HepG2 (cell line): ENCODE measurements around the gene GATAD2B. TPM values are rescaled to one million over a fixed set of nuclear protein-coding genes. Genes with fewer than 3 reads are reported as not detected.
A peak's percentile ranks its signal among the peaks of the same experiment; 100 is the strongest.

Source experiments
- ATAC-seq: fragments of 200-7000 bp; cut with Tn5 transposase; 3 replicates; pipeline ENCODE4 v1.9.1; 2020; ENCODE audit warnings: mild to moderate bottlenecking, moderate library complexity
- BruUV-seq: library from RNA; stranded (reverse); fragments of 400-500 nt; replicated peaks from 2 replicates; lab custom pipeline; 2021; lab: Mats Ljungman, UMichigan
- CTCF ChIA-PET: fragments of 300-600 bp; formaldehyde crosslinking; extraction: SDS; loops from one replicate; lab custom pipeline; 2021; ENCODE audit warnings: low total read pairs, inconsistent platforms, low intra/inter-chr PET ratio; lab: Yijun Ruan, JAX
- POLR2A ChIA-PET: fragments of 350-600 bp; sonication (Branson Sonifier 250); formaldehyde crosslinking; loops from one replicate; lab custom pipeline; 2020; ENCODE audit warnings: antibody characterized with exemption, inconsistent platforms; lab: Yijun Ruan, JAX
- DNase-seq: peaks from one replicate; pipeline ENCODE4 v3.0.0-alpha.2; 2015; ENCODE audit warnings: low spot score
- FAIRE-seq: peaks from 3 replicates; lab custom pipeline; 2011; peaks lifted over from hg19 to GRCh38; lab: Jason Lieb, UNC
- H2AFZ ChIP-seq: one replicate; pipeline ENCODE4 v1.6.1; 2011; ENCODE audit warnings: low read length, inconsistent platforms
- H3K27ac ChIP-seq: fragments of 300-600 bp; 3 replicates; pipeline ENCODE4 v1.8.0; 2011; ENCODE audit warnings: mixed run types, mild to moderate bottlenecking, mixed read lengths, low read length, inconsistent platforms; ENCODE audit not compliant: insufficient read depth; ENCODE audit errors: extremely low read length
- H3K27me3 ChIP-seq, 2 experiments: fragments of 200-600 bp in 1 of 2; 2 replicates in 1 of 2; 3 replicates in 1 of 2; pipeline versions ENCODE4 v1.6.0 to v1.8.0; 2011; ENCODE audit warnings: low read length in 2 of 2, mild to moderate bottlenecking in 2 of 2, moderate library complexity in 2 of 2, inconsistent platforms in 1 of 2; ENCODE audit not compliant: insufficient read depth in 2 of 2, control insufficient read depth in 1 of 2
- H3K36me3 ChIP-seq, 2 experiments: fragments of 200-600 bp in 1 of 2; replicated peaks in 1 of 2; 2 replicates in 1 of 2; 3 replicates in 1 of 2; pipeline versions ENCODE4 v1.5.1 to v1.8.0; 2011; ENCODE audit warnings: low read length in 2 of 2, inconsistent platforms in 1 of 2; ENCODE audit not compliant: insufficient read depth in 2 of 2, control insufficient read depth in 1 of 2
- H3K4me1 ChIP-seq: 2 replicates; pipeline ENCODE4 v1.5.1; 2012; ENCODE audit warnings: low read length, inconsistent platforms; ENCODE audit not compliant: insufficient read depth
- H3K4me2 ChIP-seq: 2 replicates; pipeline ENCODE4 v1.6.0; 2011; ENCODE audit warnings: low read depth, low read length, inconsistent platforms
- H3K4me3 ChIP-seq, 3 experiments: fragments of 200-600 bp in 1 of 3; sonication (generic), shearing (Covaris generic) in 1 of 3; replicated peaks in 1 of 3; 2 replicates each; pipeline ENCODE4 v1.5.1; 2011 to 2016; ENCODE audit warnings: low read length in 3 of 3, inconsistent platforms in 2 of 3, low read depth in 2 of 3, mild to moderate bottlenecking in 2 of 3, control low read depth in 1 of 3, mixed read lengths in 1 of 3; ENCODE audit not compliant: insufficient read depth in 1 of 3
- H3K79me2 ChIP-seq: one replicate; pipeline ENCODE4 v1.6.1; 2011; ENCODE audit warnings: low read length, inconsistent platforms; ENCODE audit not compliant: insufficient read depth
- H3K9ac ChIP-seq: 2 replicates; pipeline ENCODE4 v1.6.0; 2011; ENCODE audit warnings: mild to moderate bottlenecking, low read depth, low read length, inconsistent platforms; ENCODE audit not compliant: insufficient read depth
- H3K9me3 ChIP-seq: 2 replicates; pipeline ENCODE4 v1.5.1; 2012; ENCODE audit warnings: mild to moderate bottlenecking, low read length
- H4K20me1 ChIP-seq: 2 replicates; pipeline ENCODE4 v1.6.0; 2011; ENCODE audit warnings: inconsistent platforms, mild to moderate bottlenecking, low read length, moderate library complexity; ENCODE audit not compliant: insufficient read depth
- AFF4 ChIP-seq: sonication (generic); formaldehyde crosslinking; IDR thresholded peaks from 2 replicates; pipeline ENCODE4 v1.4.0; 2020; ENCODE audit warnings: missing genetic modification reagents
- ATF7-NPFF ChIP-seq: sonication (generic); formaldehyde crosslinking; IDR thresholded peaks from 2 replicates; pipeline ENCODE4 v1.8.1; 2023; ENCODE audit warnings: mild to moderate bottlenecking, low read depth, missing genetic modification reagents, moderate library complexity
- CHCHD3 ChIP-seq: sonication (generic); formaldehyde crosslinking; IDR thresholded peaks from 2 replicates; pipeline ENCODE4 v1.8.0; 2022; ENCODE audit warnings: mild to moderate bottlenecking, missing genetic modification reagents, moderate library complexity
- CREB1 ChIP-seq, 2 experiments: fragments of 450-650 bp in 1 of 2; IDR thresholded peaks; 2 replicates each; pipeline ENCODE4 v1.6.1; 2016 to 2017; ENCODE audit warnings: control low read depth in 1 of 2, mild to moderate bottlenecking in 1 of 2, missing compliant biosample characterization in 1 of 2, missing genetic modification characterization in 1 of 2
- DR1 ChIP-seq: sonication (generic); formaldehyde crosslinking; IDR thresholded peaks from 2 replicates; pipeline ENCODE4 v1.8.0; 2021; ENCODE audit warnings: mild to moderate bottlenecking, missing genetic modification reagents, inconsistent platforms
- PHF21A ChIP-seq: sonication (generic); formaldehyde crosslinking; IDR thresholded peaks from 2 replicates; pipeline ENCODE4 v1.5.0; 2020; ENCODE audit warnings: mild to moderate bottlenecking, missing genetic modification reagents
- POLR2G ChIP-seq: fragments of 200-400 bp; formaldehyde crosslinking; IDR thresholded peaks from 2 replicates; pipeline ENCODE4 v1.6.1; 2018; ENCODE audit warnings: mild to moderate bottlenecking, low read depth, low read length, moderate library complexity
- PRDM4 ChIP-seq: sonication (generic); formaldehyde crosslinking; IDR thresholded peaks from 2 replicates; pipeline ENCODE4 v1.9.0; 2021; ENCODE audit warnings: missing genetic modification reagents, borderline replicate concordance
- YY1 ChIP-seq: IDR thresholded peaks from 2 replicates; pipeline ENCODE4 v1.6.1; 2011; ENCODE audit warnings: low read length, low read depth, moderate library complexity, mild to moderate bottlenecking; ENCODE audit not compliant: insufficient read depth, insufficient replicate concordance
- ZBTB38 ChIP-seq: sonication (generic); formaldehyde crosslinking; IDR thresholded peaks from 2 replicates; pipeline ENCODE4 v1.5.1; 2020; ENCODE audit warnings: mild to moderate bottlenecking, missing genetic modification reagents
- ZFP36 ChIP-seq: fragments of 150-350 bp; IDR thresholded peaks from 2 replicates; pipeline ENCODE4 v1.6.1; 2018; ENCODE audit warnings: borderline replicate concordance, low read length, low read depth; ENCODE audit not compliant: partially characterized antibody
- ZNF546 ChIP-seq: sonication (generic); formaldehyde crosslinking; conservative IDR thresholded peaks from 2 replicates; pipeline ENCODE4 v1.8.1; 2023; ENCODE audit warnings: mild to moderate bottlenecking, missing genetic modification reagents
- ZNF597 ChIP-seq: sonication (generic); formaldehyde crosslinking; IDR thresholded peaks from 2 replicates; pipeline ENCODE4 v1.5.0; 2020; ENCODE audit warnings: missing genetic modification reagents
- ZNF629 ChIP-seq: sonication (generic); formaldehyde crosslinking; conservative IDR thresholded peaks from 2 replicates; pipeline ENCODE4 v1.5.0; 2020; ENCODE audit warnings: missing genetic modification reagents
- ZNF740 ChIP-seq: sonication (generic); formaldehyde crosslinking; IDR thresholded peaks from 2 replicates; pipeline ENCODE4 v1.4.0; 2020; ENCODE audit warnings: missing genetic modification reagents
- ZNF746 ChIP-seq: sonication (generic); formaldehyde crosslinking; IDR thresholded peaks from 2 replicates; pipeline ENCODE4 v1.8.0; 2022; ENCODE audit warnings: mild to moderate bottlenecking, missing genetic modification reagents
- ZSCAN20 ChIP-seq: sonication (generic); formaldehyde crosslinking; IDR thresholded peaks from 2 replicates; pipeline ENCODE4 v1.4.0; 2020; ENCODE audit warnings: missing genetic modification reagents, mild to moderate bottlenecking, borderline replicate concordance
- WGBS: methylation state at CpG from one replicate; pipeline ENCODE4 v1.1.6; 2017; ENCODE audit warnings: low lambda C conversion rate; 5-methylcytosine and 5-hydroxymethylcytosine counted together
- in situ Hi-C: cut with HindIII; loops from 2 replicates; pipeline ENCODE4 v1.10.0; 2017; ENCODE audit warnings: low pct_unique_long_range_greater_than_20kb; ENCODE audit not compliant: extremely low pct_ligation_motif_present
- intact Hi-C: fragments of 100-400 bp; cut with micrococcal nuclease; formaldehyde crosslinking; loops from one replicate; pipeline ENCODE4 v1.10.0; 2022; ENCODE audit not compliant: unreplicated experiment
- polyA plus RNA-seq, 8 experiments: library from polyadenylated mRNA; depleted of rRNA in 3 of 8; stranded (reverse) in 7 of 8; unstranded in 1 of 8; fragments of >200 nt; fragmentation: Illumina TruSeq in 4 of 8; extraction: Trizol in 4 of 8; gene quantifications; 2 replicates each; pipeline versions ENCODE4 v1.2.1 to v1.2.3, GENCODE V29; 2011 to 2016; ENCODE audit warnings: low read depth in 4 of 8, missing spikeins in 1 of 8, mixed read lengths in 1 of 8; ENCODE audit not compliant: insufficient read depth in 1 of 8
- total RNA-seq, 5 experiments: library from RNA; depleted of rRNA; stranded (reverse); fragments of >200 nt; fragmentation: Illumina TruSeq; extraction: Trizol; gene quantifications; 2 replicates each; pipeline ENCODE4 v1.2.3, GENCODE V29; 2016; ENCODE audit warnings: low read depth in 1 of 5

Gene GATAD2B
- total and polyA plus RNA-seq, 2 of the 13 experiments (the other 11 are each of a cell fraction or from before 2014, with no cell fraction given) = 3.2 to 5.2 TPM

GRCh38 chr1:153776845-153777370 is 145.9 kb downstream of the GATAD2B start:
- DNase-seq (no peak), ATAC-seq (no peak), FAIRE-seq (no peak)
- intact Hi-C loops (no loop called here), in situ Hi-C loops (loop anchor here (10.0 kb wide), 1 partner anchor 262 kb away; no protein-coding TSS in a partner anchor)
- Histone ChIP-seq H3K4me2 (peak overlapping the region; percentile 92), H3K9me3 (no peaks in the 10 kb centered on the region), H4K20me1 (no peaks in the 10 kb centered on the region), H2AFZ (no peak overlapping the region), H3K9ac (no peak overlapping the region), H3K27me3 (no peaks in the 10 kb centered on the region), H3K27ac (no peak overlapping the region), H3K4me1 (peaks cover 58% of the 10 kb centered on the region), H3K4me3 (no peak overlapping the region), H3K79me2 (no peaks in the 10 kb centered on the region), H3K36me3 (peaks cover 5 to 16% of the 10 kb centered on the region in 2 experiments; a peak in 2 of 5 replicates)
- BruUV-seq = no TSS peak
- 82% methylated on average over 10 of the region's 10 CpGs for WGBS
- ChIA-PET CTCF (no interaction called here), POLR2A (interaction anchor here (1.1 to 2.4 kb wide), 2 partner anchors 214 to 273 kb away, joined by 3 to 14 read pairs; partner anchors contain the start of gene RPS27)
- TF ChIP-seq ZBTB38 (CRISPR knock-in tag) = no peak
- no peak for TF ChIP-seq YY1
- no peak for TF ChIP-seq CREB1 (IDR thresholded peaks at IDR 0.05)
- no peak for TF ChIP-seq CREB1 (CRISPR knock-in tag; IDR thresholded peaks at IDR 0.05)
- TF ChIP-seq ZNF629 = no peak
- TF ChIP-seq ATF7-NPFF = no peak
- no peak for TF ChIP-seq DR1 (CRISPR knock-in tag)
- no peak for TF ChIP-seq ZNF746
- no peak for TF ChIP-seq ZNF597 (CRISPR knock-in tag)
- no peak for TF ChIP-seq POLR2G
- TF ChIP-seq ZFP36 = no peak
- no peak for TF ChIP-seq PRDM4
- TF ChIP-seq AFF4 = no peak
- TF ChIP-seq ZNF740 (CRISPR knock-in tag) = no peak
- no peak for TF ChIP-seq CHCHD3 (CRISPR knock-in tag)
- no peak for TF ChIP-seq PHF21A (CRISPR knock-in tag)
- no peak for TF ChIP-seq ZSCAN20 (CRISPR knock-in tag)
- TF ChIP-seq ZNF546 = no peak
